Fibroblast of lung (primary cell): Measurements from ENCODE around the gene ZGPAT.

Experiments used
- CTCF ChIP-seq, 2 donors: IDR thresholded peaks in 1 of 2; conservative IDR thresholded peaks in 1 of 2; 1 replicate in 1 of 2; 2 replicates in 1 of 2; pipeline ENCODE4 v1.5.1; 2011 to 2012; ENCODE audit warnings: low read length in 2 of 2, control low read depth in 1 of 2, inconsistent platforms in 1 of 2, low read depth in 1 of 2, mild to moderate bottlenecking in 1 of 2
- EZH2 ChIP-seq: IDR thresholded peaks from 2 replicates; pipeline ENCODE4 v1.5.1; 2012; ENCODE audit warnings: low read length, control low read depth, mild to moderate bottlenecking; ENCODE audit errors: missing control alignments

- TF ChIP-seq CTCF (conservative IDR thresholded peaks at IDR 0.05 in 1 of 2, IDR thresholded peaks at IDR 0.05 in 1 of 2; ENCODE audit: low read depth in 1 of 2, low read length in 2 of 2) (no peak), EZH2 (no peak)
These were observed 74.7 kb downstream of the ZGPAT start for GRCh38 chr20:63782521-63782971.
